ENCODE data around the gene TIMP4. TPM values are rescaled to one million over a fixed set of nuclear protein-coding genes. Genes with fewer than 3 reads are reported as not detected.

Gene TIMP4
- total and polyA plus RNA-seq, 2 of the 4 experiments (the other 2 are of a cell fraction) = 0.39 to 0.54 TPM

- WGBS, 2 experiments (ENCODE audit: extremely low coverage in 2 of 2, insufficient read length in 1 of 2) = 87% methylated on average over 3 of the region's 5 CpGs; no CpG with 5 or more reads in 1 of the 2 experiments
Observed at GRCh38 chr3:12184541-12184940, 25.8 kb upstream of the TIMP4 start.

More at GRCh38 chr3:12184541-12184940, 25.8 kb upstream of the TIMP4 start:
- no peak overlapping the region; the same call in 1 of the 2 replicates for H3K18ac ChIP-seq (ENCODE audit: low read depth, low read length)
- no peak overlapping the region for H4K5ac ChIP-seq (ENCODE audit: low read depth, low read length)
- H4K8ac ChIP-seq (ENCODE audit: low read depth in 2 of 2, low read length in 2 of 2) = no peak overlapping the region
- no peak overlapping the region for H2AK9ac ChIP-seq (replicated peaks; ENCODE audit: low read depth, low read length, poor library complexity)
- no peak overlapping the region for H3K56ac ChIP-seq (ENCODE audit: extremely low read depth, insufficient read depth, low read length)
- 0 out of 2 replicates have a peak overlapping the region, but pooled peaks have one; percentile 21 for H4K91ac ChIP-seq (ENCODE audit: insufficient read depth, low read depth, low read length)
- CTCF ChIA-PET = interaction anchor here (1.2 kb wide), 1 partner anchor 50 kb away, joined by 3 read pairs; no protein-coding TSS in a partner anchor
- peak overlapping the region; percentile 48; the same call in 1 of the 2 replicates for H2BK20ac ChIP-seq (ENCODE audit: low read depth, low read length)
- no peak overlapping the region for H3K14ac ChIP-seq (replicated peaks; ENCODE audit: low read depth, low read length)
- H3K4me2 ChIP-seq (ENCODE audit: low read depth, low read length) = no peak overlapping the region
- H2BK15ac ChIP-seq (ENCODE audit: low read depth, low read length) = peak overlapping the region; percentile 52; the same call in 1 of the 3 replicates
- no peaks in the 10 kb centered on the region for H3K27me3 ChIP-seq (ENCODE audit: control insufficient read depth, insufficient read depth, low read length)
- in situ Hi-C loops (cut with MboI; ENCODE audit: low sequenced_read_pairs) = no loop called here
- DNase-seq (no peak), ATAC-seq (ENCODE audit: low read depth) (no peak)
- no peak overlapping the region for H2AFZ ChIP-seq (replicated peaks; ENCODE audit: low read length, poor library complexity)
- dilution Hi-C loops (cut with HindIII; ENCODE audit: low sequenced_read_pairs, unreplicated experiment) = no loop called here
- H3K4me3 ChIP-seq (ENCODE audit: insufficient read depth, low read depth, low read length) = no peak overlapping the region
- peaks cover 11% of the 10 kb centered on the region for H3K9me1 ChIP-seq (ENCODE audit: insufficient read depth, low read length)
- no peak overlapping the region for H2BK120ac ChIP-seq (ENCODE audit: low read depth, low read length)
- no peaks in the 10 kb centered on the region for H3K9me3 ChIP-seq (ENCODE audit: control insufficient read depth, insufficient read depth, low read length)
- no peak overlapping the region for H3K23ac ChIP-seq (ENCODE audit: low read depth, low read length)
- POLR2A ChIA-PET (ENCODE audit: unreplicated experiment) = no interaction called here
- H3K9ac ChIP-seq (ENCODE audit: low read depth, low read length) = no peak overlapping the region
- H2BK5ac ChIP-seq (ENCODE audit: low read depth, low read length, poor library complexity, severe bottlenecking) = no peak overlapping the region
- H3K36me3 ChIP-seq (ENCODE audit: control insufficient read depth, insufficient read depth, low read length) = no peaks in the 10 kb centered on the region
- no peaks in the 10 kb centered on the region for H3K79me1 ChIP-seq (ENCODE audit: low read depth in 1 of 2, low read length in 2 of 2)
- H4K20me1 ChIP-seq (ENCODE audit: insufficient read depth, low read length) = no peaks in the 10 kb centered on the region
- H3K4ac ChIP-seq (ENCODE audit: low read depth, low read length) = no peak overlapping the region
- no peak overlapping the region; the same call in none of the 2 replicates for H2AK5ac ChIP-seq (ENCODE audit: low read depth, low read length)
- intact Hi-C loops (cut with micrococcal nuclease) = no loop called here
- no peak overlapping the region for H3K27ac ChIP-seq (ENCODE audit: insufficient read depth, low read length)
- BruUV-seq (replicated peaks) = no TSS peak
- H3K4me1 ChIP-seq (ENCODE audit: control insufficient read depth, insufficient read depth, low read length) = peaks cover 21% of the 10 kb centered on the region
- no peak for TF ChIP-seq SMC3 (IDR thresholded peaks at IDR 0.05; ENCODE audit: low read depth, low read length)
- no peak for TF ChIP-seq ELK1 (IDR thresholded peaks at IDR 0.05; ENCODE audit: borderline replicate concordance, low read depth, low read length)
- TF ChIP-seq MAZ (IDR thresholded peaks at IDR 0.05; ENCODE audit: borderline replicate concordance, low read depth, low read length) = no peak
- TF ChIP-seq BHLHE40 (IDR thresholded peaks at IDR 0.05; ENCODE audit: low read depth, low read length) = no peak
- no peak for TF ChIP-seq CTCF (conservative IDR thresholded peaks at IDR 0.05; ENCODE audit: low read depth, low read length)
- no peak for TF ChIP-seq POLR2A (IDR thresholded peaks at IDR 0.05; ENCODE audit: low read depth, low read length)
- TF ChIP-seq RAD21 (IDR thresholded peaks at IDR 0.05; ENCODE audit: low read length) = no peak
